ENCODE data around the gene GPR25.
A peak's percentile ranks its signal among the peaks of the same experiment; 100 is the strongest.

Gene GPR25

DNA sequence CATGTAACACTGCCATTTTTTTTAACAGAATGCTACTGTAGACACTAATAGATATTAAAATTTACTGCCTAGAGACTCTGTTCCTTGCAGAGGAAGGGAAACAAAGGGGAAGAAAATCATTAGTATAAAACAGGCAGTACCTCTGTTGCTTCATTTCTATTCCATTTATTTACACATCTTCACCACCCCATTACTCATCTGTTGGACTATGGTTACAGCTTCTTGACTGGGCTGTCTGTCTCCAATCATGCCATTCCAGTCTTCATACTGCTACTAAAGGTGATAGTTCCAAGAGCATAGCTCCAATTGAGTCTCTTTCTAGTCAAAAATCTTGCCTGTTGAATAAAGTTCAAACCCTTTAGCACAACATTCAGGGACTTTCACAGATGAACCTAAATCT, 22.2 kb upstream of the GPR25 start (continued):
- TF ChIP-seq, protein P1, sequence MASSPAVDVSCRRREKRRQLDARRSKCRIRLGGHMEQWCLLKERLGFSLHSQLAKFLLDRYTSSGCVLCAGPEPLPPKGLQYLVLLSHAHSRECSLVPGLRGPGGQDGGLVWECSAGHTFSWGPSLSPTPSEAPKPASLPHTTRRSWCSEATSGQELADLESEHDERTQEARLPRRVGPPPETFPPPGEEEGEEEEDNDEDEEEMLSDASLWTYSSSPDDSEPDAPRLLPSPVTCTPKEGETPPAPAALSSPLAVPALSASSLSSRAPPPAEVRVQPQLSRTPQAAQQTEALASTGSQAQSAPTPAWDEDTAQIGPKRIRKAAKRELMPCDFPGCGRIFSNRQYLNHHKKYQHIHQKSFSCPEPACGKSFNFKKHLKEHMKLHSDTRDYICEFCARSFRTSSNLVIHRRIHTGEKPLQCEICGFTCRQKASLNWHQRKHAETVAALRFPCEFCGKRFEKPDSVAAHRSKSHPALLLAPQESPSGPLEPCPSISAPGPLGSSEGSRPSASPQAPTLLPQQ (tag by site-specific recombination; IDR thresholded peaks at IDR 0.05) = no peak
- TF ChIP-seq KLF16 (tag by site-specific recombination; IDR thresholded peaks at IDR 0.05) = no peak
- TF ChIP-seq ZNF48 (tag by site-specific recombination; IDR thresholded peaks at IDR 0.05) = no peak
- no peak for TF ChIP-seq ELK4 (IDR thresholded peaks at IDR 0.05; ENCODE audit: borderline replicate concordance, low read depth, low read length)
- TF ChIP-seq KLF7 (tag by site-specific recombination; IDR thresholded peaks at IDR 0.05; ENCODE audit: borderline replicate concordance) = no peak
- no peak for TF ChIP-seq ZNF473 (tag by site-specific recombination; IDR thresholded peaks at IDR 0.05)
- TF ChIP-seq ZXDB (tag by site-specific recombination; IDR thresholded peaks at IDR 0.05) = no peak
- no peak for TF ChIP-seq ZNF211 (tag by site-specific recombination; IDR thresholded peaks at IDR 0.05; ENCODE audit: low read depth)
- TF ChIP-seq ZNF311 (tag by site-specific recombination; IDR thresholded peaks at IDR 0.05; ENCODE audit: borderline replicate concordance) = no peak

DNA sequence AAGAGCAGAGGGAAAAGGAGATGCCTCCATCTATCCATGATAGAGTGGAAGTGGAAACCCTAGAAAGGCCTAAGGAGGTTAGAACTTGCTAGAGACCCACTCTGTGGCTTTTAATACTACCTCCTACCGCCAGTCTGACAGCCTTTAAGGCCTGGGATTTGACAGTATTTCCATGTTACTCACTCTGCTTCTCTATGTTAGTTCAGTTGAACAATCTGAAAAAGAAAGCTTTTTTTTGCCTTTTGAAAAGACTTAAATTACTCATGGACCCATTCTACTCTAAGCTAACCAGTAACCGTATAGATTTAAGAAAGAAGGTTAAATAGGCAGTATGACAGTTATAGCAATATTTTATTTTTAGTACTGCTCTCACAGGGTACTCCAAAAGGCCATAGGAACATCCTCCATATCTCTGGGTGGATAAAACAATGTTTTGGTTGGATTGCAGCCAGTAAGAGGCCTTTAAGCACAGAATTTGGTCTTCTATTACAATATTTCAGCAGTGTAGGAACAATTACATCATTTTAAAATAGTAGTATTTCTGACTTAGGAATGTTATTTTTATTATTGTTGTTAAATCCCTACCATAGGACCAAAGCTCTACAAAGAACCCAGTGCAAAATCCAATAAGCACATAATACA, 15.9 kb upstream of the GPR25 start:
- Histone ChIP-seq H3K4me3 (ENCODE audit: low read depth, low read length) (no peak overlapping the region), H3K4me1 (ENCODE audit: control insufficient read depth, insufficient read depth, low read length) (peaks cover 12% of the 10 kb centered on the region), H3K36me3 (ENCODE audit: control insufficient read depth in 2 of 2, insufficient read depth in 1 of 2, low read length in 2 of 2) (peaks cover 15 to 37% of the 10 kb centered on the region in 2 experiments), H3K9me3 (ENCODE audit: control insufficient read depth, insufficient read depth, low read depth, low read length) (no peaks in the 10 kb centered on the region), H3K27ac (ENCODE audit: extremely low read depth, low read depth, low read length) (peak overlapping the region; percentile 39; the same call in 1 of the 2 replicates)
- 0 out of 2 replicates have a peak, but pooled peaks have one; percentile 45 for TF ChIP-seq ZNF561 (tag by site-specific recombination; IDR thresholded peaks at IDR 0.05; ENCODE audit: borderline replicate concordance)
- peak; percentile 73 for TF ChIP-seq PRDM6 (tag by site-specific recombination; IDR thresholded peaks at IDR 0.05)
- TF ChIP-seq ATF2 (tag by site-specific recombination; IDR thresholded peaks at IDR 0.05; ENCODE audit: low read depth) = 0 out of 2 replicates have a peak, but pooled peaks have one; percentile 27
- peak; percentile 49; the same call in 1 of the 2 replicates for TF ChIP-seq OVOL3 (tag by site-specific recombination; IDR thresholded peaks at IDR 0.05)
- no peak for TF ChIP-seq ZNF302 (tag by site-specific recombination; IDR thresholded peaks at IDR 0.05; ENCODE audit: low read depth)
- ChIA-PET POLR2A (no interaction called here), CTCF (interaction anchor here (0.5 to 0.8 kb wide), 4 partner anchors 26 to 243 kb away, joined by 3 to 5 read pairs (median 4); no protein-coding TSS in a partner anchor)

- Histone ChIP-seq H3K27ac (ENCODE audit: extremely low read depth, low read depth, low read length) (no peak overlapping the region), H3K4me1 (ENCODE audit: control insufficient read depth, insufficient read depth, low read length) (peaks cover 12% of the 10 kb centered on the region), H3K4me3 (ENCODE audit: low read depth, low read length) (no peak overlapping the region), H3K9me3 (ENCODE audit: control insufficient read depth, insufficient read depth, low read depth, low read length) (no peaks in the 10 kb centered on the region), H3K36me3 (ENCODE audit: control insufficient read depth in 2 of 2, insufficient read depth in 1 of 2, low read length in 2 of 2) (peaks cover 9 to 38% of the 10 kb centered on the region in 2 experiments)
- ChIA-PET CTCF (interaction anchor here (0.8 kb wide), 1 partner anchor 236 kb away, joined by 5 read pairs; no protein-coding TSS in a partner anchor), POLR2A (no interaction called here)
- TF ChIP-seq ZFHX2 (tag by site-specific recombination; conservative IDR thresholded peaks at IDR 0.05) = no peak
- no peak for TF ChIP-seq ZNF660 (tag by site-specific recombination; IDR thresholded peaks at IDR 0.05)
- no peak for TF ChIP-seq ZNF701 (tag by site-specific recombination; IDR thresholded peaks at IDR 0.05)
- no peak for TF ChIP-seq ZNF785 (tag by site-specific recombination; IDR thresholded peaks at IDR 0.05)
- no peak for TF ChIP-seq ZNF530 (tag by site-specific recombination; IDR thresholded peaks at IDR 0.05; ENCODE audit: low read depth)
- no peak for TF ChIP-seq TCF7L2 (IDR thresholded peaks at IDR 0.05; ENCODE audit: borderline replicate concordance, low read depth, low read length)
- TF ChIP-seq SALL2 (tag by site-specific recombination; IDR thresholded peaks at IDR 0.05; ENCODE audit: borderline replicate concordance) = no peak
- TF ChIP-seq ZNF670 (tag by site-specific recombination; IDR thresholded peaks at IDR 0.05; ENCODE audit: low read depth) = no peak
- TF ChIP-seq RBAK (tag by site-specific recombination; IDR thresholded peaks at IDR 0.05) = no peak
- TF ChIP-seq GLI2 (tag by site-specific recombination; IDR thresholded peaks at IDR 0.05; ENCODE audit: borderline replicate concordance, low read depth) = no peak
- TF ChIP-seq KLF16 (tag by site-specific recombination; IDR thresholded peaks at IDR 0.05) = no peak
- no peak for TF ChIP-seq ZNF837 (tag by site-specific recombination; IDR thresholded peaks at IDR 0.05)
Measured at GRCh38 chr1:200857804-200858203, 15.0 kb upstream of the GPR25 start.
